Activated CD4-positive, alpha-beta T cell treated with anti-CD3 and anti-CD28 coated beads for 24 hours (primary cell): ENCODE data around the gene RGPD6.
"Not testable (repeated sequence)": the region's sequence is repeated elsewhere in the genome, so short reads cannot be mapped to it uniquely, and the experiment has no call there.

Source experiments
- DNase-seq, 2 donors: peaks; one replicate each; pipeline ENCODE4 v3.0.0-alpha.2; 2020; ENCODE audit warnings: low read depth in 2 of 2

The RGPD6 gene

DNA sequence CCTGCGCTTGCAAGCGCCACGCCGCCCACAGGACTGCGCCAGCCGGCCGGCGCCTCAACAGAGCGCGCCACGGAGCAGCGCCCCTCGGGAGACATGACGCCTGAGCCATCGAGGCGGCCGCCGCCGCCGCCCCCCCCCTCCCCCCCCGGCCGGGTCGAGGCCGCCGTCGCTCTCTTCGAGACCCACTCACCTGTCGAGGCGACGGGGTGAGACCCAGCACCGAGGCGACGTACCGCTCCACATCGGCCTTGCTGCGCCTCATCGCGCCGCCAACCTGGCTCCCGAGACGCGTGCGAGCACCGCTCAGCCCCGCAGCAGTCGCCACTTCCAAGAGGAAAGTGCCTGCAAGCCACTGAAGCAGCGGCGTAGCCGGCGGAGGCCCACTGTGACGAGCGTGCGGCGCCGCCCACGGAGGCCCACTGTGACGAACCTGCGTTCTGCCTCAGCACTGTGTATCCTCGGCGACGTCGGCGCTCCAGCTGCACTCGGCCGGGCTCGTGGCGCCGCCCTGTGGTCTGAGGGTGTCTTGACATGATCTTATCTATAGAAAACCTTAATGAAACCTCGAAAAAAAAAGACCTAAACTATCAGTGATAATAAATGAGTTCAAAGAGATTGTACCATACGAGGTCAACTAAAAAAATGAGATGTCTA lies at the start of gene RGPD6:
Gene RGPD6 (minus strand): TSS at position 460 of the 654 bp plus-strand sequence. CDS start 198 bp downstream, at position 262.
- DNase-seq = not testable (repeated sequence)

DNA sequence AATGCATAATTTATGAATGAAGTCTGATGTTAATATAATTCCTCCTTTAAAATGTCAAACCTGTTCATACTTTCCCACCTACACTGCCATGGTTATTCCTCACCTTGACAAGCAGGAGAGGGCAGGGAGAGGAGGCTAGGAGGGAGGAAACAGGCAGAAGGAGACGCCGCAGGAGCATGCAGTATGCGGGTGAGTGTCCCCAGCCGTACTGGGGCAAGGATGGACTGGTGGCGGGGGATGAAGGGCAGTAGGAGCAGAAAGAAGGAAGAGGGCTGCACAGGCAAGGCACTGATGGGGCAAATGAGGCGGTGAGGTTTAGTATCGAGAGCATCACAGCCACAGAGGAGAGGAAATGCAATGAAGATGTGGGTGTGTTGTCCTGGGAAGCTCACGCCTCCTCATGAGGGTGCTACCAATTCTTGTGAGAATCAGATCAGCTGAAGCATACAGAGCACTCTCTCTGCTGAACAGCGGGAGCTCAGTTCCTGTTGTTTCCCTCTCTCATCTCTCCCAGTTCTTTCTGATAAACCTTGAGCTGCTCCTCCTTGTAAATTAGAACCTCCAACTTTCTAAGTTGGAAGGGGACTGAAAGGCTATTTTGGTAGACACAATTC lies 42.4 kb upstream of the RGPD6 start:
- DNase-seq = not testable (repeated sequence)

DNA sequence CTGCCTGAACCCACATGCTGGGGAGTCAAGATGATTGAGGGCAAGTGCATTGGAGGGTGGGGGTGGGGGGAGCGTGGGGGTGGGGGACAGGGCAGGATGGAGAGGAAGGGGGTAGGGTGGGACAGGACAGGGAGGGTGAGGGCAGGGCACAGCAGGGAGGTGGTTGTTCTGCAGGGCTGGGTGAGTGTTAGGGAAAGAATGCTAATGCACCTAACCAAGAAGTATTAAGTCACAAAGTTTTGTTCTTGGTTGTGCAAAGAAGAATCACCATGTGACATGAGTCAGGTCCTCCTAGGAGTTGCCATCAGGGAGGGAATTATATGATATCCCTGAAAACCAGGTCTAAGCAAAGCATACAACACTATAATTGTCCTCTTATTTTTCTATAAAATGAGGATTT lies 36.9 kb upstream of the RGPD6 start:
- DNase-seq = not testable (repeated sequence)

DNA sequence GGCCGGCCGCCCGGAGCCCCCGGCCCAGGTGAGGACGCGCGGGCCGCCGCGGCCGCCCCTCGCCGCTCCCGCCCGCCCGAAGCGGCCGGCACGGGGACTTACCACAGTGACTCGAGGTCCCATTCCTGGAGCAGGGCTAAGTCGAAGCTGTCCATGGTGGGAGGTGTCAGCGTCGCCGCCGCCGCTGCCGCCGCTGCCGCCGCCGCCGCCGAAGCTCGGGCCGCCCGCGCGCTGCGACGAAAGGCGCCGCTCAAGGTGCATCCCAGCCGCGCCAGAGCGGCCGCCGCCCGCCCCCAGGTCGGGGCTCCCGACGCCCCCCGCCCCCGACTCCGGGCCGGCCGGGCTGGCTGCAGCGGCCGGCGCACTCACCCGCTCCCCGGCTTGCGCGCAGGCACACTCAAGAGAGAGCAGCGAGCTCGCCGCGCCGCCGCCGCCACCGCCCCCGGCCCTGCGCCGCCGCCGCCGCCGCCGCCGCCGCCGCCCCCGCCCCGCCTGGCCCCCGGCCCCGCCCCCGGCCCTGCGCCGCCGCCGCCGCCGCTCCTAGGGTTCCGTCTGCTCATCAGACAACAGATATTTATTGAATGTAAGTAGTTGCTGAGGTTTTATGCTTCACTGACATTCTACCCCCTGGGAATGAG lies 33.7 kb upstream of the RGPD6 start:
- peak; percentile 6 to 10 for DNase-seq

DNA sequence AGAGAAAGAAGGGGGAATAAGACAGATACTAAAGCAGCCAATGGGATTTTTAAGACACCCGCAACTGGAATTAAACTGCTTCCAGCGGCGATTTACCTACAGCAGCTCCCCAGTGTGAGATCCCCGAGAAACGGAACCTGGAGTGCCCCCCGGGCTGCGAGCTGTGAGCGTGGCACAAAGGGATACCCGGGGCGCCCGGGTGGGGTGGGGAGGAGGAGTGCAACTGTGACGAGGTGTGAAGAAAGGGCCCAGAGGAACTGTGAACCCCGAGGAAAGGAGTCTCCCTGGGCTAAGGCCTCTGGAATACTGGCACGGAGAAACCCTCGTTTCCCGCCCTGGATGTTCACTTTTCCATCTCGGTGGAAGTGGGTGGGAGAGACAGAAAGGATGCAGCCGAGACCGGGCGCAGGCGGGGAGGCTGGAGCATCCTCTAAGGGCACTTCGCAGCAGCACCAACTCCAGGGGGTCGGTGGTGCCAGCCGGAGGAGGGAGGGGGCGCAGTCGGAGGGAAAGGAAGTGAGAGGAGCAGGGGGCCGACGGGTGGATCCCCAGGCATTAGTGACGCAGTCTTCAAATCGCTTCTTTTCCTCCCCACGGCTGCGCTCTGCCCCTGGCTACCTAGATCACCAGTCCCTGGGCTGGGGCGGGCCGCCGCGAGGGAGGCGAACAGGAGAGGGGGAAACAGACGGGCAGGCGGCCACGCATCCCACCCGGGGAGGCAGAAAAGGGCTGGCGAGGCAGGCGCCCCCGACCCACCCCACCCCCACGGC lies 33.0 kb upstream of the RGPD6 start:
- not testable (repeated sequence) for DNase-seq

DNA sequence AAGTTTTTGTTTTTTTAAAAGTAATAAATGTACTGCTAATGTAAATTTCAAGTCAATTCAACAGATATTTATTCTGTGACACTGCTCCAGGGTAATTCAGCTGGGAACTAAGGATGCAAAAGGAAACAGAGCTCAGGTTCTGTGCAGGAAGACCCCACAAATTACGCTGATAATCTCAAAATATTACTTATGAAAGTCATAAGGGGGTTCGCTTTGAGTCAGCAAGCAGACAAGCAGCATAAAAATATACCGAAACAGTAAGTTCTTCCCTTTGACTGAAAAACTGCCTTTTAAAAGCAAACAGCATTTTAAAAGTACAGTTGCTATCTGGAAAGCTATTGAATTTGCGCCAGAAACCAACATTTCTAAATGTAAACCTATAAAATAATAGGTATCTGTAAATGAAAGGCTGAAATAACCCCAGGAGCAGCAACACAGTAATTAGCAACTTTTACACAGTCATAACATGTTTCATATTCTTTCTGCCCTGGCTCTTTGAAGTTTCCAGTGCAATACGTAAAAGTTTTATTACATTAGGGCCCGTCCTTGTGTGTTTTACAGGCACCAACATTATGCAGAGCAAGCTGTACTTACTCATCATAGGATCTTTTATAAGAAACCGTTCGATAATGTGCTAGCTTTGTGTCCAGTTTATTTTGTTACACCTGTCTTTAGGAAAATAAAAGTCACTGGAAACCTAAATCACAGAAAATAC lies 31.9 kb upstream of the RGPD6 start:
- DNase-seq = not testable (repeated sequence)

DNA sequence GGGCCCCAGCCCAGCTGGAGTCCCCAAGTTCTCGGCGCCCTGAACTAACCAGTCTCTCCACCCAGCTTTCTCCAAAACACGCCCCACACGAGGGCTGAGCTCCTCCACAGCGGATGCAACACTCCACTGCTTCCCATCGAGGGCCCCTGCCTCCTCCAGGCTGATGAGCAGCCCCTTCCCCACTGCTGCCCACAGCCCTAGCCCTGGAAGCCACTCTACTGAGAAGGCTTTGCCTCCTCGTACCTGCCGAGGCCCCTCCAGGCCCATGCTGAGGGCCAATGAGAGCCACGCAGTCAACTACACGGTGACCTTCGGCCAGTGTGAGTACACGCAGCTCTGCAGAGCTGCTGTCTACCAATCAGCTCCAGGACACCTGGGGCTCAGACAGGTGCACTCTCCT lies 28.0 kb upstream of the RGPD6 start:
- DNase-seq = not testable (repeated sequence)

DNA sequence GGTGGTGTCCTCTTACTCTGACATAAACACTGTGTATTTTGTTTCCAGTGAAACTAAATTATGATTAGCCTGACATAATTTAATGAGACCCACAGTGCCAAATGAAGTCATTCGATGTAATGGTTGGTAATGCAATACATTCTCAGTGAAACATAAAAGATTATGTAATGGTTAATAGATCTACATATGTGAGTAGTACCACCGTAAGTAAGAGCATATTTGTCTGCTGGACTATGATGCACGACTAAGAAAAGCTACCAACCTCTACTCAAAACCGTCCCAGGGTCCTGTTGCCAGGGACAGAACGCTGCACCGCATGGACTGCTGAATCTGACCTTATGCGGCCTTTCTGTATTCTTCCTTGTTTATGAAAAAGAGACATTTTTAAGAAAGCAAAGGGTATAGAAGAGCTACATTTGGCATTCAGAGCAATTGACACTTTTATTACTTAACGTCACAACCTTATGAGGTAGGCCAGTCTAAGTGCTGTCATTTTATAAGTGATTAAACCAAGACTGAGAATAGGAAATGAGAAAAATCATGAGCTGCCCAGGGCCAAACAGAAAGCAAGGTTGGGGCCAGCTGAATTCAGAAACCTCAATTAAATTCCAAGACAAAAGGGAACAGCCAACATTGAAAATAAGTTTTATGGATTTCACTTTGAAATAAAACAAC lies 27.0 kb upstream of the RGPD6 start:
- DNase-seq = not testable (repeated sequence)

DNA sequence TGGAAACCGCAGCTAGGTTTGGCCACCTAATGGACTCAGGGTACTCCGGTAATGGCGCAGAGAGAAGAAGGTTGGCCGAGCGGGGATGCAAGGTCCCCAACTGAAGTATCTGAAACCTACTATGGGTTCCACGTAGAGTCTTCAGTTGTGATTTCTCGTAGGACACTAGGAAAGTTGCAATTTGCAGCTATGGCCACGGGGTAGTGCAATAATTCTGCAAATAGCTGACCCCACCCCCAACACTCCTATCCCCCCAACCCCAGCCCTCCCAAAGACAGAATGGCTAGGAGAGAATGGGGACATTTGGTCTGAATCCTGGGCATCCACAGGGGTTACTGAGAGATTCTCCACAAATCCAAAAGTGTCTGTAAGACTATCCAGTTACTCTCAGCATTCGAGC lies 25.1 kb upstream of the RGPD6 start:
- DNase-seq = not testable (repeated sequence)

DNA sequence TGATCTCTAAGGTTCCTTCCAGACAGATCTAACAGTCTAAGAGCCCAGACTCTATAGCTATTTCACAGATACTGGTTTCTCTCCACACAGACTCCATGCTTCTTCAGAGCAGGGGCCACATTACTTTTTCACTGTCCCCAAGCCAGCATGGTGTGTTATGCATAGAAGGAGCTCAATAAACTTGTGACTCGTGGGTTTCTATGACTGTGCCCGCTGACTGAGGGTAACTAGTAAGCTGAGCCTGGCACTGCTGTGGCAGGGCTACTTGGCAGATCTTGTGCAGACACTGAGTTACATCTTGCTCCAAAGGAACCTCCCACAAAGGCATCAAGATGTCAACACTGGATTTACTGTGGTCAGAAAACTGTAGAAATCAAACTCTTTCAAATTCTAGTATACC lies 15.0 kb upstream of the RGPD6 start:
- DNase-seq = not testable (repeated sequence)

DNA sequence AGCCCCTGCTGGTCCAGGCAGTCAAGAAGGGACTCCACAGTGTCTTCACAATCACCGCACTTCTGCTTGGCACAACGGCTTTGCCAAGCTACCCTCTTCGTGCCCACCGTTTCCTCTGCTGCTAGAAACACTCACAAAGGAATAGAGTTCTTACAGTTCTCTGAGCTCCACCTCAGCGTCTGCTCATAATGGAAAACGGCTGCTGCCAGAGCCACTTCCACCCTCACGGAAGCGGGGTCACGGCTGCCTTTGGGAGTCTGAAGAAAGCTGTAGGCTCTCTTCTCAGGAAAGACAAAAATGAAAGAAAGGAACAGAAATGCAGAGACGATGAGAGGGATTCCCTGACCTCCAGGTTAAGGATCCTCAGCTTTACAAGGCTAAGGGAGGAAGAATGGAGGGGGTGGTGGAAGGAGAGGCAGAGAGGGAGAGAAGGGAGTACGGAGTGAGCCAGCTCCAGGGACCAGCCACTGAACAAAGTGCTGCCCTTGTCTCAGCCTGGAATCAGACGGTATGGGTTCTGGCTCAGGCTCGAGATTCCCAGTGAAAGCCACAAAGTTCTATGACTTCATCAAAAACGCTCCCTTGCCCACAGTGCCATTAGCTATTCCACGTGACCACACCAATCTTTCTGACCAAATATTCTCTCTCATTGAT lies 12.8 kb upstream of the RGPD6 start:
- not testable (repeated sequence) for DNase-seq

DNA sequence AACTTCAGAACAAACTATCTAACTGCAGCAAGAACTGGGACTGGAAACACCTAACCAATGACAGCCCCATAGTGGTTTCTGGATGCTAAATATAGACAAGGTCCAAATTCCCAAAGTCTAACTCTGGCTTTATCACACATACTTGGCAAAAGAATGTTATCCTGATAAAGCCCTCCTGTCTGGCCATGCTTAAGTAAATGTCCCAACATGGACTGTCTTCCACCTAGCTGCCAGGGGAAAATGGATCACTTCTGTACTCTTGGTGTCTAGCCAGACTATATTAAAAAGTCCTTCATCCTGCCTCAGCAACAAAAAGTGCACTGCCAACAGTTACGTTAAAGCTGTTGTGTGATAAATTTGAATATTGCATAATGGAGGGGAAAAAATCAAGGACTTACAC lies 11.5 kb upstream of the RGPD6 start:
- DNase-seq = not testable (repeated sequence)

DNA sequence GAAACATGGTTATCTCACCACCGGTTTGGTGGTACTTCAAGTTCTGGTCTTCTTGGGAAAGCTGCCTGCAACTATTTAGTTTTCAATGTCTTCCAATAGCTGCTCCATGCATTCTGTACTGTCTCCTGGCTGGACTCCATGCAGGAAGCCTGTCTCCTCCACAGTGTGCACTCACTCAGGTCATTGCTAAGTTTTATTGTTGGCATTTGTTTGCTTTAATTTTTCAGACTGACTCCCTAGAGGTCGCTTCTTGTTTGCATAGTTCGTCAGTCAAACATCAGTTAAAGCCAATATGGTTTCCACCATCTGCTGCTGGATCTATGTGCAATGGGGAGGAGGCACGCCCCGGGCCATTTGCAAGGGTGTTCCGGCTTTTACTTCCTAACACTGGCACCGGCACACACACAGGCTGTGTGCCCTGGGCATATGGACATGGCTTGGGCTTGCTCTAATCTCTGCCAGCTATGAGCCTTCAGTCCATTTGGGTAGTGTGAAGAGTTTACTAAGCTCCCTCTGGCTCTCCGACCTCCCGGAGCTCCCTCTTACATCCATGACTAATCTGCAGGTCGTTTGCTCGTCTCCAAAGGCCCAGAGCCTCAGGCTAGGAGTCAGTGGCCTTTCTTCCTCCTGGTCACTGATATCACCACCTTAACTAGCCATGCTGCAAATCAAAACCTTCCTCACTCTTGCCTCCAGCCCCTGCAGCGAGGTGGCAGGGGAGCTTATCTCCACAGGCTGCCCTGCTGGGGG lies 2.4 kb upstream of the RGPD6 start:
- DNase-seq = not testable (repeated sequence)

DNA sequence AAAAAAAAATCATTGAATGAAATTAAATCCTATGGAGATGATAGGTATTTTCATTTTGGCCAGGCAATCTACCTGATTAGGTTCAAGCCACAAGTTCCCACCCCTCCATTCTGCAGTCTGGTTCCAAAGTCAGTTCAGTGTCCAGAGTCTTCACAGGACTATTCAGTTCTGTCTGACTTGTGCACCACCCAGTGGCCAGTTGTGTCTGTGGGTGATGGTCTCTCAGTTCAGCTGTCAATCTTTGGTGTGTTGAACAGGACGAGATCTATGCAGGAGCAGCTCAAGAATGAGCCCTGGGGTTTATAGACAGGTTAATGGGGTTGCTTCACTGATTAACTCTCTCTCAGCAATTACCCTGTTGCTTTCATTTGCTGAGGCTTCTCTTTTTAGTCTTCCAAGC lies 1.4 kb upstream of the RGPD6 start:
- not testable (repeated sequence) for DNase-seq

DNA sequence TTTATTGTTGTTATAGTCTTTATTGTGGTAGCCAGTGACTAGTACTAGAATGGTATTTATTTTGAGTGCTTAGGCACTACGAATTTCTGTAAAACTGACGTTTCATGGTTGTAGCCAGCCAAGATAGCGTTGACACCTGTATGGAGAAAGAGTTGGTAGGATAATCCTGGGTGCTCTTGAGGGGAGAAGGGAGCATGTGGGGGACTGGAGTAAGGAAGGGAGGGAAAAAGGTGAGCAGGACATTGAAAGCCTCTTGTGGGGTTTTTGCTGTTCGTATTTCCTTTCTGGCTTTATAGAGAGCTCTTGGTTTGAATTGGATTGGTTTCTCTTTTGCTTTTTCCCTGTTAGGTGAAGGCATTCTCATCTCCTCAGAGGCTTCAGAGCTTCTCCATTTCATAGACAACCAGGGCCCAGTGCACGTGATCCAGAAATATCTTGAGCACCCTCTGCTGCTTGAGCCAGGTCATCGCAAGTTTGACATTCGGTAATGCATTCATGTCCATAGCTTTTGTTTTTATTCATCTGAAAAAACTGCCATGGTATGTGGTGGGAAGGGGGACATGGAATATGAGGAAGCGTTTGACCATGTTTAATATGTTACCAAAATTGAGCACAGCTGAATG lies 77.2 kb downstream of the RGPD6 start:
- DNase-seq = not testable (repeated sequence)

DNA sequence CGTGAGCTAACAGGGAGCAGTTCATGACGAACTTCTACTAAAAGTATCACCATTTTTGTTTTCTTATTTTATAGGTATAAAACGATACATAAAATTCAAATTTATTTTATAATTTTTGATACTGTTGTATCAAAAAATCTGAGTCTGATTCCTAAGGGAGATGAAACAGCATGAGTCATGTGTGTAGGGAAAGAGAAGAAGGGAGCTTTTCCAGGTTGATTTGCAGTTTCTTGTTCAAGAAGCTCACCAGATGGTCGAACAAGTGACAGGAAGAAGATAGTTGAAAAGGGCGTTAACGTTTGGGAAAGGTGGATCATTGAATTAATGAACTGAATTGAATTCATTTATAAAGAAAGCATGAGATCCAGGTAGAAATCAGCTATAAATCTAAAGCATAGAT lies 81.0 kb downstream of the RGPD6 start:
- DNase-seq = not testable (repeated sequence)

DNA sequence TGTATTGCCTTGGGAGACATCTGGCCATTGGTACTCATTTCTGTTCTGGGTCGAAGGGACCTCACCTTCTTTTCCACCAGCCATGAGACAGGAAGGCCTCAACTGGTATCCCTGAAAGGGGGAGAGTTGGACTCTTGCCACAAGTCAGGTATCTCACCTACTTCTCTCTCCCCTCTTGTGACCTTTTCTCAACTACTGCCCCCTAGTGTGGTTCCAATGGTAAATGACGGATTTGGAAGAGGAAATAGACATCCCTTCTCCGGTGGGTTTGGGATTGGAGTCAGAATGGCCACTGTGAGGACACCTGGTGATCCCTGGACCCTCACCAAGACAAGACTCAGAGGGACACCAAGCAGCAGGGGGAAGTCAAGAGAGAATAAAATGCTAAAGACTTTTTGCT lies 82.5 kb downstream of the RGPD6 start:
- not testable (repeated sequence) for DNase-seq

DNA sequence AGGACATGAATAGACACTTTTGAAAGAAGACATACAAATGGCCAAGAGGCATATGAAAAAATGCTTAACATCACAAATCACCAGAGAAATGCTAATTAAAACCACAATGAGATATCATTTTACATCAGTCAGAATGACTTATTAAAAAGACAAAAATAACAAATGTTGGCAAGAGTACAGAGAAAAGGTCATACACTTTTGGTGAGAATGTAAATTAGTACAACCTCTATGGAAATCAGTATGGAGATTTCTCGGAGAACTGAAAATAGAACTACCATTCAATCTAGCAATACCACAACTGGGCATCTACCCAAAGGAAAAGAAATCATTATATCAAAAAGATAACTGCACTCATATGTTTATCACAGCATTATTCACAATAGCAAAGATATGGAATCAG lies 88.0 kb downstream of the RGPD6 start:
- not testable (repeated sequence) for DNase-seq

DNA sequence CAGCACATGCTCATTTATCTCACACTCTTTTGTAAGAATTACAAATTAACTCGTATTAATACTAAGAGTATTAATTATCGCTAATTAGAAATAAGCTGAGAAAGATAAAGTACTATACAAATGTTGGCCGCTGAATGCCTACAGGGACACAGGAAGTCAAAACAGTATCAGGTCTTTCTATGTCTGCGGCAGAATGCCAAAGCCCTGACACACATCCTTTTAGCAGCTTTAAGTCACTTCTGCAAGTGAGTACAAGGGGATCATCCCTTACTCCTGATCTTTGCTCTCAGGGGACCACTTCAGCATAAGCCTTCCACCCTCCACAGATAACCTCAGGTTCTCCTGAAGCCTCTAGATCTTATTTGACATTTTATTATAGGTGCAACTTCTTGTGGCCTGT lies 94.3 kb downstream of the RGPD6 start:
- DNase-seq = not testable (repeated sequence)
